ENCODE measurements around the gene RNF112. TPM values are rescaled to one million over a fixed set of nuclear protein-coding genes. Genes with fewer than 3 reads are reported as not detected.
A peak's percentile ranks its signal among the peaks of the same experiment; 100 is the strongest.

Gene RNF112
- total RNA-seq, 4 donors from 2014 or later, result 0.54 to 4.2 (median 1.3) TPM

DNA sequence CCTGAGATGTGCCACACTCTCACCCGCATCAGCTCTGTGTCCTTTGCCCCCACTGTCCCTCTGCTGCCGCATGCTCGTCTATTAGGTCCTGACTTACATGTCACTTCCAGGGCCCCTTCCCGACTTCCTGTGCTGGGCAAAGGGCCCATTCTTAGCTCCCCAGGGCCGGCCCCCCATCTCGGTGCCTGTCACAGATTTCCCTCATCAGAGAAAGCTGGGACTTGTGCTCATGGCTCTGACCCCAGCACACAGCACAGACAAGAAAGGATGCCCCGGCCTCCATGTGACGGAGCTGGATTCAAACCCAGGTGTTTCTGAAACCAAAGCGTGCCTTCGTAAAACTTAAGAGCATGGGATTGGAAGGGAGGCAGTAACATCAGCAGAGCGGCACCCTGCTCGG is 38.6 kb upstream of the RNF112 start:
- DNase-seq (ENCODE audit: low spot score in 2 of 2), result peak in 1 of 2 donors; percentile 76
- no peak overlapping the region for H3K4me3 ChIP-seq (ENCODE audit: low read depth, poor library complexity, severe bottlenecking)
- 87 to 90% methylated on average over 12 of the region's 12 CpGs for WGBS, 2 donors
- intact Hi-C loops (cut with DNase I; ENCODE audit: low total_unique reads), result no loop called here
- TF ChIP-seq POLR2A (IDR thresholded peaks at IDR 0.05), result no peak
- TF ChIP-seq, protein P1, sequence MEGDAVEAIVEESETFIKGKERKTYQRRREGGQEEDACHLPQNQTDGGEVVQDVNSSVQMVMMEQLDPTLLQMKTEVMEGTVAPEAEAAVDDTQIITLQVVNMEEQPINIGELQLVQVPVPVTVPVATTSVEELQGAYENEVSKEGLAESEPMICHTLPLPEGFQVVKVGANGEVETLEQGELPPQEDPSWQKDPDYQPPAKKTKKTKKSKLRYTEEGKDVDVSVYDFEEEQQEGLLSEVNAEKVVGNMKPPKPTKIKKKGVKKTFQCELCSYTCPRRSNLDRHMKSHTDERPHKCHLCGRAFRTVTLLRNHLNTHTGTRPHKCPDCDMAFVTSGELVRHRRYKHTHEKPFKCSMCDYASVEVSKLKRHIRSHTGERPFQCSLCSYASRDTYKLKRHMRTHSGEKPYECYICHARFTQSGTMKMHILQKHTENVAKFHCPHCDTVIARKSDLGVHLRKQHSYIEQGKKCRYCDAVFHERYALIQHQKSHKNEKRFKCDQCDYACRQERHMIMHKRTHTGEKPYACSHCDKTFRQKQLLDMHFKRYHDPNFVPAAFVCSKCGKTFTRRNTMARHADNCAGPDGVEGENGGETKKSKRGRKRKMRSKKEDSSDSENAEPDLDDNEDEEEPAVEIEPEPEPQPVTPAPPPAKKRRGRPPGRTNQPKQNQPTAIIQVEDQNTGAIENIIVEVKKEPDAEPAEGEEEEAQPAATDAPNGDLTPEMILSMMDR (IDR thresholded peaks at IDR 0.05), result no peak

DNA sequence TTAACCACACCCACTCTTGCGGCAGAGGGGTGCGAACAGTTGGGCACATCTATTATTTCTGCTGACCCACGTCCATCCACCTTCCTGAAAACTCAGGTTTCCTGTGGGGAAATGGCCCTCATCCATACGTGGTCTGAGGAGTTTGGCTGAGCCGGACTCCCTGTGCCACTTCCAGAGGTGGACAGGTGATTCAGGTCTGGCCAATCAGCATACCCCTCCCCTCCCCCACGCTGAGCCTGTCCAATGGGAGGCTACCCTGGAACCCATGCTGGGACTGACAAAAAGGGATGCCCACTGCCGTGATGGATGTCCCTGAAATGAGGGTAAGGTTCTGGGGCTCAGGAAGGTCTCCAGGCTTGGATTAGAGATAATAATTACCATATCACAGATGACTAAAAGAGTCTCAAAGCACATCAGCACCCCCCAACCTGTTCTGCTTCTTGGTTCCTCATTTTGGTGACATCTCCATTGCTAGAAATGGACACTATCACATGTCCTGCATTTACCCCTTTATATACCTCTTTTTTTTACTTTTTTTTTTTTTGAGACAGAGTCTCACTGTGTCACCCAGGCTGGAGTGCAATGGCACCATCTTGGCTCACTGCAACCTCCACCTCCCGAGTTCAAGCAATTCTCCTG is 38.0 kb upstream of the RNF112 start:
- intact Hi-C loops (cut with DNase I; ENCODE audit: low total_unique reads), result no loop called here
- no peak for TF ChIP-seq POLR2A (IDR thresholded peaks at IDR 0.05)
- TF ChIP-seq, protein P1 (IDR thresholded peaks at IDR 0.05), result no peak
- no peak overlapping the region for H3K4me3 ChIP-seq (ENCODE audit: low read depth, poor library complexity, severe bottlenecking)
- peak in 1 of 2 donors; percentile 65 for DNase-seq (ENCODE audit: low spot score in 2 of 2)
- 91 to 92% methylated on average over 8 of the region's 8 CpGs for WGBS, 2 donors

DNA sequence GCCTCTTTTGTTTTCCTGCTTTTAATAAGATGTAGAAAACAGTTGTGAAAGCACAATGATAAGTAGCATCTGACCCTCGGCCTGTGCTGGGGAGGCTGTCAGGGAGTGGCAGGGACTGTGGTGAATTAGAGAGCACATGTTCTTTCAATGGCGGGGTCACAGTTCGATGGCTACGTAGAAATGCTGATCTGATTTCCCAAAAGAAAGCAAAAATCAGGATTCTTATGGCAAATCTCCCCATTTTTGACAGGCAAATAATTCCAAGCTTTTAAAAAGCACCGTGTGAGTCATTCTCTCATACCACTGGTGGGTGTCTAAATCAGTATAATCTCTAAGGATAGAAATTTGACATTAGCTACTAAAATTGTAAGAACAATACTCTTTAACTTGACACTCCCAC is 36.9 kb upstream of the RNF112 start:
- intact Hi-C loops (cut with DNase I; ENCODE audit: low total_unique reads), result no loop called here
- TF ChIP-seq POLR2A (IDR thresholded peaks at IDR 0.05), result no peak
- TF ChIP-seq, protein P1 (IDR thresholded peaks at IDR 0.05), result no peak
- H3K4me3 ChIP-seq (ENCODE audit: low read depth, poor library complexity, severe bottlenecking), result no peak overlapping the region
- 85 to 95% methylated on average over 5 of the region's 5 CpGs for WGBS, 2 donors
- DNase-seq (ENCODE audit: low spot score in 2 of 2), result peak in 1 of 2 donors; percentile 74

DNA sequence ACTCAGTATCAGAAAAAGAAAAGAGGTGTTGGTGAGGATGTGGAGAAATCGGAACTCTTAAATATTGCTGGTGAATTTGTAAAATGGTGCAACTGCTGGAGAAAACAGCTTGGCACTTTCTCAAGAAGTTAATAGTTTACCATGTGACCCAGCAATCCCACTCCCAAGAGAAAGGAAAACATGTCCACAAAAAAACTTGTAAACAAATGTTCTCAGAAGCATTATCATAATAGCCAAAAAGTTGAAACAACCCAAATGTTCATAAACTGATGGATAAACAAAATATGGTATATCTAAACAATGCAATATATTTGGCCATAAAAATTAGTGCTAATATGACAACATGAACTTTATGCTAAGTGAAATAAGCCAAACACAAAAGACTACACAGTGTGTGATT is 35.3 kb upstream of the RNF112 start:
- 91 to 92% methylated on average over 1 of the region's 1 CpG for WGBS, 2 donors
- DNase-seq (ENCODE audit: low spot score in 2 of 2), result no peak
- TF ChIP-seq, protein P1 (IDR thresholded peaks at IDR 0.05), result no peak
- no peak for TF ChIP-seq POLR2A (IDR thresholded peaks at IDR 0.05)
- intact Hi-C loops (cut with DNase I; ENCODE audit: low total_unique reads), result no loop called here
- H3K4me3 ChIP-seq (ENCODE audit: low read depth, poor library complexity, severe bottlenecking), result no peak overlapping the region

DNA sequence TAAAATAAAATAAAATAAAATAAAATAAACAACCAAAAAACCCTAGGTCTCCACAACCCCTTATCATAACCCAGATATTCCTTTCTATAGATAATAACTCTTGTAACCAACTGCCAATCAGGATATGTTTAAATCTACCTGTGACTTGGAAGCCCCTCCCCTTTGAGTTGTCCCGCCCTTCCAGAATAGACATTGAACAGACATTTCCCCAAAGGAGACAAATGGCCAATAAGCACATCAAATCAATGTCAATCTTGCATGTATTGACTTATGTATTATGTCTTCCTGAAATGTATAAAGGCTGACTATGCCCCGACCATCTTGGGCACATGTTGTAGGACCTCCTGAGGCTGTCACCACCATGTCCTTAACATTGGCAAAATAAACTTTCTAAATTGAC is 34.2 kb upstream of the RNF112 start:
- intact Hi-C loops (cut with DNase I; ENCODE audit: low total_unique reads), result no loop called here
- DNase-seq (ENCODE audit: low spot score in 2 of 2), result peak in 1 of 2 donors; percentile 54
- WGBS, 2 donors, result 26 to 44% methylated on average over 2 of the region's 2 CpGs
- H3K4me3 ChIP-seq (ENCODE audit: low read depth, poor library complexity, severe bottlenecking), result no peak overlapping the region
- no peak for TF ChIP-seq POLR2A (IDR thresholded peaks at IDR 0.05)
- TF ChIP-seq, protein P1 (IDR thresholded peaks at IDR 0.05), result no peak

Measured in lower leg skin (tissue), 4 donors.